ENCODE results near the gene SMYD1. TPM values are rescaled to one million over a fixed set of nuclear protein-coding genes. Genes with fewer than 3 reads are reported as not detected.

The SMYD1 gene
- total RNA-seq, 1 donor from 2014 or later: not detected

DNA sequence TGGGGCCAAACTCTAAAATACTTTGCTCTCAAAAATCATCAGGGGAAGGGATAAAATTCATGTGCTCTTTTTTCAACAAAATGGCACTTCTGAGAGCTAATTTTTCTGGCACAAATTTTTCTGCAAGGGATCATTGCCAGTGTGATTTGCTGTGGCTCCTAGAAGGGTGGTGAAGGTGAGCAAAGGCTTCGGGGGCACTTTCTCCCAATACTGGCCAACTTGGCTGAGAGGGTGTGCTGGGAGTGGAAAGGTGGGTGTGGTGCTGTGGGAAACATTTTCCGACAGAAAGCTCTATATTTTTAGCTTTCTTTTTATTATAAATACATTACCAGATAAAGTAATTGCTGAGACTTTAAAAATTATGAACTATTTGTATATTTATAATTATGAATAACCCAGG is 419 bp downstream of the SMYD1 start:
- TF ChIP-seq, protein P1, sequence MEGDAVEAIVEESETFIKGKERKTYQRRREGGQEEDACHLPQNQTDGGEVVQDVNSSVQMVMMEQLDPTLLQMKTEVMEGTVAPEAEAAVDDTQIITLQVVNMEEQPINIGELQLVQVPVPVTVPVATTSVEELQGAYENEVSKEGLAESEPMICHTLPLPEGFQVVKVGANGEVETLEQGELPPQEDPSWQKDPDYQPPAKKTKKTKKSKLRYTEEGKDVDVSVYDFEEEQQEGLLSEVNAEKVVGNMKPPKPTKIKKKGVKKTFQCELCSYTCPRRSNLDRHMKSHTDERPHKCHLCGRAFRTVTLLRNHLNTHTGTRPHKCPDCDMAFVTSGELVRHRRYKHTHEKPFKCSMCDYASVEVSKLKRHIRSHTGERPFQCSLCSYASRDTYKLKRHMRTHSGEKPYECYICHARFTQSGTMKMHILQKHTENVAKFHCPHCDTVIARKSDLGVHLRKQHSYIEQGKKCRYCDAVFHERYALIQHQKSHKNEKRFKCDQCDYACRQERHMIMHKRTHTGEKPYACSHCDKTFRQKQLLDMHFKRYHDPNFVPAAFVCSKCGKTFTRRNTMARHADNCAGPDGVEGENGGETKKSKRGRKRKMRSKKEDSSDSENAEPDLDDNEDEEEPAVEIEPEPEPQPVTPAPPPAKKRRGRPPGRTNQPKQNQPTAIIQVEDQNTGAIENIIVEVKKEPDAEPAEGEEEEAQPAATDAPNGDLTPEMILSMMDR (IDR thresholded peaks at IDR 0.05): no peak
- no peak for TF ChIP-seq EZH2phosphoT487 (IDR thresholded peaks at IDR 0.05)
- no peak for TF ChIP-seq EZH2 (IDR thresholded peaks at IDR 0.05)
- H2AFZ ChIP-seq (replicated peaks): no peak overlapping the region

DNA sequence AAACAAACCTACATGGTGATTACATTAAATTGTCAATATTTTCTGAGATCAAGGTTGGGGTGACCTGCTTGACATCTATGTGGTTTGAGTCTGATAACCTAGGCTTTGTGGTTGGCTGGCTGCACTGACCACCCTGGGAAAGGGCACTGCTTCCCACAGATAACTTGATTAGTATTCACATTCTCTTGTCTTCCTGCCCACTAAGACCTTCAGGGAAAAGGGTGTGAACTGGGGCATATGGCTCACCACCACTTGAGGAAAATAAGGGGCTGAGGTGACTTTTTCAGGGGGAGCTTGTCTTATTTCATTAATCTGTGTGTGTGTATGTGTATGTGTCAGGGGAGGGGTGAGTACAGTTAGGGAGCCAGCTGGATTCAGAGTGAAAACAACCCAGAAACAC is 1.5 kb downstream of the SMYD1 start:
- Histone ChIP-seq H2AFZ (replicated peaks) (no peak overlapping the region), H3K27ac (no peak overlapping the region), H3K4me1 (no peaks in the 10 kb centered on the region), H3K36me3 (no peaks in the 10 kb centered on the region), H3F3A (ENCODE audit: low read depth) (no peaks in the 10 kb centered on the region), H3K79me2 (ENCODE audit: low read depth) (no peaks in the 10 kb centered on the region), H3K4me3 (no peak overlapping the region), H3K9me3 (ENCODE audit: low read depth) (no peaks in the 10 kb centered on the region), H4K20me1 (ENCODE audit: low read depth) (no peaks in the 10 kb centered on the region), H3K27me3 (no peaks in the 10 kb centered on the region), H3K9ac (no peak overlapping the region), H3K4me2 (no peak overlapping the region)
- Mint-ChIP-seq H3K4me3 (no peak overlapping the region), H3K36me3 (peaks cover 1% of the 10 kb centered on the region), H3K27me3 (ENCODE audit: insufficient read depth, low read depth) (peaks cover 7% of the 10 kb centered on the region), H3K9me3 (peaks cover under 1% of the 10 kb centered on the region), H3K27ac (no peak overlapping the region), H3K4me1 (peaks cover 17% of the 10 kb centered on the region)
- DNase-seq (ENCODE audit: low spot score): no peak
- no peak for TF ChIP-seq EZH2phosphoT487 (IDR thresholded peaks at IDR 0.05)
- no peak for TF ChIP-seq EZH2 (IDR thresholded peaks at IDR 0.05)
- TF ChIP-seq, protein P1 (IDR thresholded peaks at IDR 0.05): no peak

More for the DNA sequence above, 419 bp downstream of the SMYD1 start:
- Histone ChIP-seq H3K9ac (no peak overlapping the region), H3K4me1 (no peaks in the 10 kb centered on the region), H3K36me3 (no peaks in the 10 kb centered on the region), H3K4me2 (no peak overlapping the region), H3K9me3 (ENCODE audit: low read depth) (no peaks in the 10 kb centered on the region), H4K20me1 (ENCODE audit: low read depth) (no peaks in the 10 kb centered on the region), H3K79me2 (ENCODE audit: low read depth) (no peaks in the 10 kb centered on the region), H3K4me3 (no peak overlapping the region), H3K27me3 (no peaks in the 10 kb centered on the region), H3F3A (ENCODE audit: low read depth) (no peaks in the 10 kb centered on the region), H3K27ac (no peak overlapping the region)
- peaks cover 17% of the 10 kb centered on the region for H3K4me1 Mint-ChIP-seq
- H3K9me3 Mint-ChIP-seq: no peaks in the 10 kb centered on the region
- no peak overlapping the region for H3K27ac Mint-ChIP-seq
- peaks cover 7% of the 10 kb centered on the region for H3K27me3 Mint-ChIP-seq (ENCODE audit: insufficient read depth, low read depth)
- H3K36me3 Mint-ChIP-seq: no peaks in the 10 kb centered on the region
- H3K4me3 Mint-ChIP-seq: no peak overlapping the region
- DNase-seq (ENCODE audit: low spot score): no peak

DNA sequence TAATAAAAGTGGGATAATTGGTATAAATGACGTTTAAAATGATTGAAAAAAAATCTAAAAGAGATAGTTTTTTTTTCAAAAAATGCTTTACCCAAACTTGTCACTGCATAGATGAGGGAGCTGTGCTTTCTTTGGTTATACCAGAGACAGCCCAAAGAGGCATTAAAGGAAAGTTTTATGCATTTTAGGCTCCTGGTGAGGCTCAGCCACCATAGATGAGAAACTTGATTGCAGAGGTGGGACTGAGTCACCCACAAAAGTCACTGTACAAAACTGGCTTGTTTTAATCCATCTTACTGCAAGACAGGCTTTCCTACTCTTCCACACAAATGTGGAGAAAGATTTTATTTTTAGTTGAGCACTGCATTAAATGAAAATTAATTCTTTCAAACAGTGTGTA is 2.4 kb downstream of the SMYD1 start:
- TF ChIP-seq EZH2 (IDR thresholded peaks at IDR 0.05) (no peak), EZH2phosphoT487 (IDR thresholded peaks at IDR 0.05) (no peak)
- TF ChIP-seq, protein P1 (IDR thresholded peaks at IDR 0.05): no peak

More for the DNA sequence above, 2.4 kb downstream of the SMYD1 start:
- H3K36me3 ChIP-seq: no peaks in the 10 kb centered on the region
- H3K4me2 ChIP-seq: no peak overlapping the region
- no peaks in the 10 kb centered on the region for H3K4me1 ChIP-seq
- Mint-ChIP-seq H3K4me1 (peaks cover 17% of the 10 kb centered on the region), H3K27ac (no peak overlapping the region), H3K27me3 (ENCODE audit: insufficient read depth, low read depth) (peaks cover 7% of the 10 kb centered on the region), H3K9me3 (peaks cover 3% of the 10 kb centered on the region), H3K36me3 (peaks cover 1% of the 10 kb centered on the region), H3K4me3 (no peak overlapping the region)
- H3K27me3 ChIP-seq: no peaks in the 10 kb centered on the region
- H3K79me2 ChIP-seq (ENCODE audit: low read depth): no peaks in the 10 kb centered on the region
- H2AFZ ChIP-seq (replicated peaks): no peak overlapping the region
- H3F3A ChIP-seq (ENCODE audit: low read depth): no peaks in the 10 kb centered on the region
- H3K9ac ChIP-seq: no peak overlapping the region
- no peaks in the 10 kb centered on the region for H4K20me1 ChIP-seq (ENCODE audit: low read depth)
- no peaks in the 10 kb centered on the region for H3K9me3 ChIP-seq (ENCODE audit: low read depth)
- DNase-seq (ENCODE audit: low spot score): no peak
- no peak overlapping the region for H3K4me3 ChIP-seq
- H3K27ac ChIP-seq: no peak overlapping the region

All from neural progenitor cell (in vitro differentiated cells).